B cell (primary cell): ENCODE results near the gene SPOCK1. TPM values are rescaled to one million over a fixed set of nuclear protein-coding genes. Genes with fewer than 3 reads are reported as not detected.

Experiments used
- ATAC-seq: fragments of 200-7000 bp; cut with Tn5 transposase; one replicate; pipeline ENCODE4 v1.10.0; 2021; ENCODE audit warnings: low read depth, mild to moderate bottlenecking, moderate number of reproducible peaks, moderate library complexity
- CTCF ChIA-PET: fragments of 350-600 bp; sonication (Branson Sonifier 250); formaldehyde crosslinking; loops from one replicate; lab custom pipeline; 2021; ENCODE audit warnings: antibody characterized with exemption, inconsistent platforms; lab: Charles Lee
- POLR2A ChIA-PET: fragments of 350-600 bp; sonication (Branson Sonifier 250); formaldehyde crosslinking; loops from one replicate; lab custom pipeline; 2021; ENCODE audit warnings: antibody characterized with exemption; lab: Charles Lee
- DNase-seq: peaks from one replicate; pipeline ENCODE4 v3.0.0; 2013
- H2AFZ ChIP-seq: 2 replicates; pipeline ENCODE4 v1.6.1; 2012; ENCODE audit warnings: mild to moderate bottlenecking, low read depth, low read length; ENCODE audit not compliant: insufficient read depth, poor library complexity, severe bottlenecking
- H3K27ac ChIP-seq, 2 donors: 1 replicate in 1 of 2; 2 replicates in 1 of 2; pipeline ENCODE4 v1.5.1; 2012 to 2013; ENCODE audit warnings: low read length in 2 of 2, mild to moderate bottlenecking in 2 of 2, moderate library complexity in 1 of 2
- H3K27me3 ChIP-seq, 4 experiments: fragments of 200-600 bp in 1 of 4; sonication (generic) in 1 of 4; replicated peaks in 1 of 4; 1 replicate in 2 of 4; 2 replicates in 2 of 4; pipeline versions ENCODE4 v1.6.1 to v1.7.0; 2013 to 2016; ENCODE audit warnings: low read length in 3 of 4, mild to moderate bottlenecking in 2 of 4, mixed read lengths in 1 of 4, moderate library complexity in 1 of 4; ENCODE audit not compliant: insufficient read depth in 4 of 4, control insufficient read depth in 3 of 4; ENCODE audit errors: control extremely low read depth in 1 of 4
- H3K36me3 ChIP-seq, 2 experiments: replicated peaks in 1 of 2; 1 replicate in 1 of 2; 2 replicates in 1 of 2; pipeline versions ENCODE4 v1.6.1 to v1.7.1; 2013; ENCODE audit warnings: low read length in 1 of 2; ENCODE audit not compliant: insufficient read depth in 2 of 2, control insufficient read depth in 1 of 2; ENCODE audit errors: control extremely low read depth in 1 of 2, extremely low read depth in 1 of 2
- H3K4me1 ChIP-seq, 2 donors: fragments of 200-600 bp in 1 of 2; sonication (generic) in 1 of 2; 1 replicate in 1 of 2; 2 replicates in 1 of 2; pipeline versions ENCODE4 v1.5.1 to v1.6.1; 2013 to 2017; ENCODE audit warnings: low read length in 2 of 2; ENCODE audit not compliant: control insufficient read depth in 2 of 2, insufficient read depth in 2 of 2
- H3K4me2 ChIP-seq: replicated peaks from 2 replicates; pipeline ENCODE3; 2012; ENCODE audit warnings: mild to moderate bottlenecking, low read depth, low read length; ENCODE audit not compliant: poor library complexity, severe bottlenecking
- H3K4me3 ChIP-seq, 5 experiments: fragments of 200-600 bp in 1 of 5; sonication (generic) in 1 of 5; 1 replicate in 3 of 5; 2 replicates in 2 of 5; pipeline versions ENCODE4 v1.5.1 to v1.7.0; 2011 to 2016; ENCODE audit warnings: low read length in 4 of 5, mild to moderate bottlenecking in 4 of 5, low read depth in 2 of 5, control low read depth in 1 of 5, moderate library complexity in 1 of 5; ENCODE audit not compliant: insufficient read depth in 1 of 5; ENCODE audit errors: control extremely low read depth in 1 of 5, extremely low read depth in 1 of 5
- H3K79me2 ChIP-seq: fragments of 200-600 bp; sonication (generic); one replicate; pipeline ENCODE4 v1.6.0; 2016; ENCODE audit warnings: low read length; ENCODE audit not compliant: control insufficient read depth, insufficient read depth
- H3K9ac ChIP-seq: fragments of 200-600 bp; sonication (generic); 2 replicates; pipeline ENCODE4 v1.6.1; 2017; ENCODE audit warnings: mild to moderate bottlenecking, low read length, moderate library complexity
- H3K9me3 ChIP-seq, 3 donors: one replicate each; pipeline versions ENCODE4 v1.6.1 to v1.7.1; 2013; ENCODE audit warnings: low read length in 2 of 3; ENCODE audit not compliant: control insufficient read depth in 2 of 3, insufficient read depth in 1 of 3; ENCODE audit errors: control extremely low read depth in 1 of 3
- H4K20me1 ChIP-seq: 2 replicates; pipeline ENCODE4 v1.6.0; 2012; ENCODE audit warnings: mild to moderate bottlenecking, low read length; ENCODE audit not compliant: insufficient read depth, control insufficient read depth, poor library complexity, severe bottlenecking
- H3K27ac Mint-ChIP-seq: one replicate; pipeline ENCODE4 v1.8.0; 2021; ENCODE audit warnings: mixed read lengths
- H3K27me3 Mint-ChIP-seq: one replicate; pipeline ENCODE4 v1.8.0; 2021; ENCODE audit warnings: mixed read lengths
- H3K4me1 Mint-ChIP-seq: one replicate; pipeline ENCODE4 v1.8.0; 2021; ENCODE audit warnings: mixed read lengths
- H3K4me3 Mint-ChIP-seq: one replicate; pipeline ENCODE4 v1.8.0; 2021; ENCODE audit warnings: mixed read lengths
- H3K9me3 Mint-ChIP-seq: one replicate; pipeline ENCODE4 v1.8.0; 2022; ENCODE audit warnings: mixed read lengths; ENCODE audit not compliant: insufficient read depth
- EZH2 ChIP-seq: IDR thresholded peaks from 2 replicates; pipeline ENCODE4 v1.6.1; 2012; ENCODE audit warnings: borderline replicate concordance, low read depth, mild to moderate bottlenecking, moderate library complexity, low read length; ENCODE audit not compliant: insufficient read depth, poor library complexity, severe bottlenecking
- WGBS: methylation state at CpG from one replicate; pipeline ENCODE4 v1.1.5; 2013; ENCODE audit warnings: missing lambda C conversion rate; ENCODE audit not compliant: insufficient coverage; 5-methylcytosine and 5-hydroxymethylcytosine counted together
- intact Hi-C: fragments of 100-400 bp; cut with micrococcal nuclease; formaldehyde crosslinking; loops from one replicate; pipeline ENCODE4 v1.10.0; 2022
- polyA plus RNA-seq: library from polyadenylated mRNA; depleted of rRNA; stranded (reverse); fragments of >200 nt; gene quantifications from 2 replicates; pipeline ENCODE4 v1.2.3, GENCODE V29; 2012
- total RNA-seq, 2 donors: library from RNA; stranded (reverse); fragments of 120-200 nt in 1 of 2; gene quantifications; 1 replicate in 1 of 2; 2 replicates in 1 of 2; pipeline versions ENCODE4 v1.2.3 to v1.2.4, GENCODE V29; 2013 to 2022
- TF ChIP-seq, protein P1 (sequence below): fragments of 200-600 bp; IDR thresholded peaks from one replicate; pipeline ENCODE4 v1.8.0; 2022; ENCODE audit warnings: antibody characterized with exemption, mild to moderate bottlenecking

Gene SPOCK1
- total and polyA plus RNA-seq, 2 donors (not counting 1 experiment from before 2014, with no cell fraction given): not detected

DNA sequence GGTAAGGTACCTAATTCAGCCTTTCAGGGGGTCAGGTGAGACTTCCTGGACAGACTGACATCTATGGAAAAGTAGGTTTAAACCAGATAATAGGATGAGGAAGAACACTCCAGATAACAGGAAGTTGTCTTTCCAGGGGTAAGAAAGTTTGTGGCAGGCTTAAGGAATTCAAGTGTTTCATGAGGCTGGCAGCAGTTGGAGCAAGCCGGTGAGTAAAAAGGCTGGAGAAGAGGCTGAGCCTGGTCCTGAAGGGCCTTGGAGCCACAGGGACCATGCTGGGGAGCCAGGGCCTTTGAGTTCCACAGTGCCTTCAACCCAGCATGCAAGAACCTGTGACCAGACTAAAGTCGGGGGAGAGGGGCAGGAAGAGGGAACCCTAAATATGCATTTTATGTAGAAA, 353.4 kb downstream of the SPOCK1 start:
- Mint-ChIP-seq H3K4me1 (no peaks in the 10 kb centered on the region), H3K27ac (no peak overlapping the region), H3K4me3 (no peak overlapping the region), H3K9me3 (no peaks in the 10 kb centered on the region), H3K27me3 (peaks cover 3% of the 10 kb centered on the region)
- H3K4me3 ChIP-seq: no peak overlapping the region
- H3K4me1 ChIP-seq: no peaks in the 10 kb centered on the region
- ATAC-seq: no peak
- intact Hi-C loops: no loop called here
- 70% methylated on average over 1 of the region's 2 CpGs for WGBS
- no peaks in the 10 kb centered on the region for H3K79me2 ChIP-seq
- no peak overlapping the region for H3K9ac ChIP-seq
- H4K20me1 ChIP-seq: no peaks in the 10 kb centered on the region
- no peak overlapping the region for H2AFZ ChIP-seq
- TF ChIP-seq, protein P1, sequence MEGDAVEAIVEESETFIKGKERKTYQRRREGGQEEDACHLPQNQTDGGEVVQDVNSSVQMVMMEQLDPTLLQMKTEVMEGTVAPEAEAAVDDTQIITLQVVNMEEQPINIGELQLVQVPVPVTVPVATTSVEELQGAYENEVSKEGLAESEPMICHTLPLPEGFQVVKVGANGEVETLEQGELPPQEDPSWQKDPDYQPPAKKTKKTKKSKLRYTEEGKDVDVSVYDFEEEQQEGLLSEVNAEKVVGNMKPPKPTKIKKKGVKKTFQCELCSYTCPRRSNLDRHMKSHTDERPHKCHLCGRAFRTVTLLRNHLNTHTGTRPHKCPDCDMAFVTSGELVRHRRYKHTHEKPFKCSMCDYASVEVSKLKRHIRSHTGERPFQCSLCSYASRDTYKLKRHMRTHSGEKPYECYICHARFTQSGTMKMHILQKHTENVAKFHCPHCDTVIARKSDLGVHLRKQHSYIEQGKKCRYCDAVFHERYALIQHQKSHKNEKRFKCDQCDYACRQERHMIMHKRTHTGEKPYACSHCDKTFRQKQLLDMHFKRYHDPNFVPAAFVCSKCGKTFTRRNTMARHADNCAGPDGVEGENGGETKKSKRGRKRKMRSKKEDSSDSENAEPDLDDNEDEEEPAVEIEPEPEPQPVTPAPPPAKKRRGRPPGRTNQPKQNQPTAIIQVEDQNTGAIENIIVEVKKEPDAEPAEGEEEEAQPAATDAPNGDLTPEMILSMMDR: no peak
- no peak for TF ChIP-seq EZH2
- no peaks in the 10 kb centered on the region for H3K27me3 ChIP-seq
- CTCF ChIA-PET: no interaction called here
- no peak overlapping the region for H3K27ac ChIP-seq
- H3K36me3 ChIP-seq: no peaks in the 10 kb centered on the region
- no peaks in the 10 kb centered on the region for H3K9me3 ChIP-seq
- POLR2A ChIA-PET: no interaction called here
- DNase-seq: no peak
- H3K4me2 ChIP-seq: no peak overlapping the region

DNA sequence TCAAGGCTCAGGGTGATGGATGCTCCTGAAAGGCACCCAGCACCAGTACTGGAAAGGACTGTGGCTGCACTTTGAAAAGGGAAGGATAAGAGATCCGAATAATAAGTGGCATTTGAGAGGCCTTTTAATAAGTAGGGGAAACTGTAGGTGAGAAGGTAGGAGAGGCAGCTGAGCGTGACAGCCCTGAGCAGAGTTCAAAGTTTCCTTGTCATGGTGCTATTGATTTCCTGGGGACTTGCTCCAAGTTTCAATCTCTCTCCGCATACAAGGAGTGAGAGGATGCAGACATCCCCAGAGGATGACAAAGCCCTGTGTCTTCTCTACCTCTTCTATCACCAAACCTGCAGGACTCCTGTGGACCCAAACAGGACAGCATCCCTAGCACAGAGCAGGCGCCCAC, 354.5 kb downstream of the SPOCK1 start:
- no peaks in the 10 kb centered on the region for H3K79me2 ChIP-seq
- no peak for DNase-seq
- H3K27ac Mint-ChIP-seq: no peak overlapping the region
- no peak overlapping the region for H3K9ac ChIP-seq
- CTCF ChIA-PET: no interaction called here
- no peaks in the 10 kb centered on the region for H4K20me1 ChIP-seq
- ATAC-seq: no peak
- H3K4me3 Mint-ChIP-seq: no peak overlapping the region
- H3K9me3 Mint-ChIP-seq: no peaks in the 10 kb centered on the region
- intact Hi-C loops: no loop called here
- no peak overlapping the region for H3K27ac ChIP-seq
- H3K27me3 ChIP-seq: no peaks in the 10 kb centered on the region
- no peaks in the 10 kb centered on the region for H3K4me1 Mint-ChIP-seq
- no peaks in the 10 kb centered on the region for H3K9me3 ChIP-seq
- H3K4me2 ChIP-seq: no peak overlapping the region
- H2AFZ ChIP-seq: no peak overlapping the region
- POLR2A ChIA-PET: no interaction called here
- no peak overlapping the region for H3K4me3 ChIP-seq
- peaks cover 3% of the 10 kb centered on the region for H3K27me3 Mint-ChIP-seq
- WGBS: 95% methylated on average over 4 of the region's 4 CpGs
- H3K36me3 ChIP-seq: no peaks in the 10 kb centered on the region
- H3K4me1 ChIP-seq: no peaks in the 10 kb centered on the region
- TF ChIP-seq EZH2: no peak
- TF ChIP-seq, protein P1: no peak
